K562 (cell line): ENCODE results near the gene FAM50A. TPM values are rescaled to one million over a fixed set of nuclear protein-coding genes. Genes with fewer than 3 reads are reported as not detected.

ENCODE experiments used
- ARID3B ChIP-seq: fragments of 250-450 bp; sonication (Bioruptor Pico); IDR thresholded peaks from 2 replicates; pipeline ENCODE4 v1.4.0; 2020; ENCODE audit warnings: borderline replicate concordance
- HEY1 ChIP-seq: fragments of 250-450 bp; sonication (Bioruptor Pico); IDR thresholded peaks from 2 replicates; pipeline ENCODE4 v1.5.0; 2020; ENCODE audit warnings: mild to moderate bottlenecking, moderate library complexity, borderline replicate concordance
- PCBP1 ChIP-seq: fragments of 200-400 bp; formaldehyde crosslinking; IDR thresholded peaks from 2 replicates; pipeline ENCODE4 v1.6.1; 2018; ENCODE audit warnings: mild to moderate bottlenecking, low read depth, low read length; ENCODE audit not compliant: poor library complexity, severe bottlenecking
- POLR2B ChIP-seq: fragments of 450-650 bp; IDR thresholded peaks from 2 replicates; pipeline ENCODE4 v1.6.1; 2018; ENCODE audit warnings: low read depth; ENCODE audit not compliant: partially characterized antibody
- TBP ChIP-seq: optimal IDR thresholded peaks from 2 replicates; pipeline ENCODE3; 2011; ENCODE audit warnings: low read depth, low read length, improper control_type of control experiment
- THRA ChIP-seq: fragments of 450-650 bp; IDR thresholded peaks from 2 replicates; pipeline ENCODE4 v1.6.1; 2017; ENCODE audit warnings: mild to moderate bottlenecking, moderate library complexity
- ZBTB7A ChIP-seq: IDR thresholded peaks from 2 replicates; pipeline ENCODE4 v1.6.1; 2011; ENCODE audit warnings: low read depth, mild to moderate bottlenecking, low read length, moderate library complexity, borderline replicate concordance; ENCODE audit not compliant: control insufficient read depth
- ZNF830 ChIP-seq: fragments of 250-450 bp; sonication (Bioruptor Pico); IDR thresholded peaks from 2 replicates; pipeline ENCODE4 v1.5.0; 2021; ENCODE audit warnings: mild to moderate bottlenecking
- polyA plus RNA-seq, 8 experiments: library from polyadenylated mRNA; depleted of rRNA in 4 of 8; stranded (reverse) in 5 of 8; unstranded in 3 of 8; fragments of >200 nt; fragmentation: Nextera tagmentation in 2 of 8; fragmentation: Illumina TruSeq in 1 of 8; extraction: Ambion mirVana in 2 of 8; extraction: Trizol in 1 of 8; gene quantifications; 2 replicates each; pipeline versions ENCODE4 v1.2.1 to v1.2.3, GENCODE V29; 2011 to 2014; ENCODE audit warnings: inconsistent platforms in 1 of 8, missing spikeins in 1 of 8
- total RNA-seq, 7 experiments: library from RNA; depleted of rRNA in 6 of 7; stranded (reverse); fragments of >200 nt in 6 of 7; fragmentation: Illumina TruSeq in 2 of 7; extraction: Trizol in 2 of 7; gene quantifications; 2 replicates each; pipeline versions ENCODE4 v1.2.1 to v1.2.3, GENCODE V29; 2011 to 2021; ENCODE audit warnings: low replicate concordance in 1 of 7
- TF ChIP-seq, protein P1 (sequence below), 2 experiments: fragments of 450-650 bp in 1 of 2; IDR thresholded peaks; 2 replicates each; pipeline ENCODE4 v1.6.1; 2011 to 2017; ENCODE audit warnings: low read depth in 2 of 2, antibody characterized with exemption in 1 of 2, borderline replicate concordance in 1 of 2, low read length in 1 of 2, mild to moderate bottlenecking in 1 of 2, mixed read lengths in 1 of 2; ENCODE audit not compliant: control insufficient read depth in 1 of 2

The FAM50A gene
- total and polyA plus RNA-seq, 9 of the 15 experiments (the other 6 are each of a cell fraction or from before 2014, with no cell fraction given), result 4.4 to 114 (median 67.3) TPM

DNA sequence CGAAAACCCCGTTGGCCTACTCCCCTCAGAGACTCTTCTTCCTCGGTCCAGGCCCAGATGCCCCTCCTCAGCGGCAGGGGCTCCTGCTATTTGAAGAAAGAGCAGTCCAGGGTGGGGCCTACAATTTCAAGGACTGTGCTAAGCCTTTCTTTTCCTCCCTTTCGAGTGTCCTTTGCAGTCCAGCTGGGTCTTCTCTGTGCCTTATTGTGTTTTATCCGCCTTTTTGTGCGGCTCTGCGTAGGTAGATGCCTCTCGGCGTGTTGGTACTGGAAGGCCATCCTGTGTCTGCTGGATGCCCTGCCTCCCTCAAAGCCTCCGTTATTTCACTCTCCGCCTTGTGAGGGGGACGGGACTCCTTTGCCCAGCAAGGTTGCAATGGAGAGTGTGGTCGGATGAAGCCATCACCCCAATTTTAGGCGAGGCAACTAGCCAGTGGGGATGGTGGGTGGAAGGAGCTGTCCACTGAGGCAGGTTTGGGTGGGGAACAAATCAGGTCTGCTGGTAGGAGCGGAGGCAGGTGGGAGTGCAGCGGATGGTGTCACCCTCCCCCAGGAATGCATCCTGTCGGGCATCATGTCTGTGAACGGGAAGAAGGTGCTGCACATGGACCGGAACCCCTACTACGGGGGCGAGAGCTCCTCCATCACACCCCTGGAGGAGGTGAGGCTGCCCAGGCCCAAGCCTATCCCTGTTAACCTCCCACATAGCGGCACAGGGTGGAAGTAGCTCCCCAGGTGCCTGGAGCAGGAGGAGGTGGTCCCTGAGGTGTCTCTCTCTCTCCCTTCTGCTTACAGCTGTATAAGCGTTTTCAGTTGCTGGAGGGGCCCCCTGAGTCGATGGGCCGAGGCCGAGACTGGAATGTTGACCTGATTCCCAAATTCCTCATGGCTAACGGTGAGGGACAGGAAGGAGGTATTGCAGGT is 5.7 kb upstream of the FAM50A start (continued):
- TF ChIP-seq, protein P1, sequence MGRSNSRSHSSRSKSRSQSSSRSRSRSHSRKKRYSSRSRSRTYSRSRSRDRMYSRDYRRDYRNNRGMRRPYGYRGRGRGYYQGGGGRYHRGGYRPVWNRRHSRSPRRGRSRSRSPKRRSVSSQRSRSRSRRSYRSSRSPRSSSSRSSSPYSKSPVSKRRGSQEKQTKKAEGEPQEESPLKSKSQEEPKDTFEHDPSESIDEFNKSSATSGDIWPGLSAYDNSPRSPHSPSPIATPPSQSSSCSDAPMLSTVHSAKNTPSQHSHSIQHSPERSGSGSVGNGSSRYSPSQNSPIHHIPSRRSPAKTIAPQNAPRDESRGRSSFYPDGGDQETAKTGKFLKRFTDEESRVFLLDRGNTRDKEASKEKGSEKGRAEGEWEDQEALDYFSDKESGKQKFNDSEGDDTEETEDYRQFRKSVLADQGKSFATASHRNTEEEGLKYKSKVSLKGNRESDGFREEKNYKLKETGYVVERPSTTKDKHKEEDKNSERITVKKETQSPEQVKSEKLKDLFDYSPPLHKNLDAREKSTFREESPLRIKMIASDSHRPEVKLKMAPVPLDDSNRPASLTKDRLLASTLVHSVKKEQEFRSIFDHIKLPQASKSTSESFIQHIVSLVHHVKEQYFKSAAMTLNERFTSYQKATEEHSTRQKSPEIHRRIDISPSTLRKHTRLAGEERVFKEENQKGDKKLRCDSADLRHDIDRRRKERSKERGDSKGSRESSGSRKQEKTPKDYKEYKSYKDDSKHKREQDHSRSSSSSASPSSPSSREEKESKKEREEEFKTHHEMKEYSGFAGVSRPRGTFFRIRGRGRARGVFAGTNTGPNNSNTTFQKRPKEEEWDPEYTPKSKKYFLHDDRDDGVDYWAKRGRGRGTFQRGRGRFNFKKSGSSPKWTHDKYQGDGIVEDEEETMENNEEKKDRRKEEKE (IDR thresholded peaks at IDR 0.05; ENCODE audit: borderline replicate concordance in 1 of 2, control insufficient read depth in 1 of 2, low read depth in 2 of 2, low read length in 1 of 2), result no peak
- TF ChIP-seq TBP (no peak), ZBTB7A (no peak), ARID3B (no peak), HEY1 (CRISPR knock-in tag) (no peak), THRA (no peak), POLR2B (no peak), PCBP1 (no peak), ZNF830 (CRISPR knock-in tag) (no peak)
- TF ChIP-seq, all 486 proteins: peak for 0
